Measurements from ENCODE around the gene TFAP2D. TPM values are rescaled to one million over a fixed set of nuclear protein-coding genes. Genes with fewer than 3 reads are reported as not detected.

TFAP2D gene
- total RNA-seq, 1 donor from 2014 or later = not detected

DNA sequence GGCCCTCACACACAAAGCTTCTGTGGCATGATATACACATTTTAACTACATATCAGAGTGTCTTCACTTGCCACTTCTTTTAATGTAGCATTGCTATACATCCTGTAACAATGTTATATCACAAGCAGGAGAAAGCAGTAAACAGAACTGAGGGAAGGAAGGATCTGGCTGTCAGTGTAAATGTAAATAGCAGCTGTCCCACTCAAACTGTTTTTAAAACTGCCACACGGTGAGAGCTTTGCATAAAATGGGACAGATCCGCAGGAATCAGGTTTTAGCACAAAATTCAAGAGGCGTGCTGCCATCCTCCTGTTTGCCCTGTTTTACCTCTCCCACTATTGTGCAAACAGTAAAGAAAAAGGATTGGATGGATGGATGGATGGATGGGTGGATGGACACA, 28.8 kb downstream of the TFAP2D start:
- H3K27ac ChIP-seq = no peak overlapping the region
- intact Hi-C loops (cut with DNase I) = no loop called here
- no peaks in the 10 kb centered on the region for H3K36me3 ChIP-seq
- H3K9me3 ChIP-seq = no peaks in the 10 kb centered on the region
- H3K27me3 ChIP-seq = no peaks in the 10 kb centered on the region
- TF ChIP-seq, protein P1, sequence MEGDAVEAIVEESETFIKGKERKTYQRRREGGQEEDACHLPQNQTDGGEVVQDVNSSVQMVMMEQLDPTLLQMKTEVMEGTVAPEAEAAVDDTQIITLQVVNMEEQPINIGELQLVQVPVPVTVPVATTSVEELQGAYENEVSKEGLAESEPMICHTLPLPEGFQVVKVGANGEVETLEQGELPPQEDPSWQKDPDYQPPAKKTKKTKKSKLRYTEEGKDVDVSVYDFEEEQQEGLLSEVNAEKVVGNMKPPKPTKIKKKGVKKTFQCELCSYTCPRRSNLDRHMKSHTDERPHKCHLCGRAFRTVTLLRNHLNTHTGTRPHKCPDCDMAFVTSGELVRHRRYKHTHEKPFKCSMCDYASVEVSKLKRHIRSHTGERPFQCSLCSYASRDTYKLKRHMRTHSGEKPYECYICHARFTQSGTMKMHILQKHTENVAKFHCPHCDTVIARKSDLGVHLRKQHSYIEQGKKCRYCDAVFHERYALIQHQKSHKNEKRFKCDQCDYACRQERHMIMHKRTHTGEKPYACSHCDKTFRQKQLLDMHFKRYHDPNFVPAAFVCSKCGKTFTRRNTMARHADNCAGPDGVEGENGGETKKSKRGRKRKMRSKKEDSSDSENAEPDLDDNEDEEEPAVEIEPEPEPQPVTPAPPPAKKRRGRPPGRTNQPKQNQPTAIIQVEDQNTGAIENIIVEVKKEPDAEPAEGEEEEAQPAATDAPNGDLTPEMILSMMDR (IDR thresholded peaks at IDR 0.05) = no peak
- no peak for DNase-seq (ENCODE audit: low spot score in 2 of 2)
- H3K4me1 ChIP-seq = no peaks in the 10 kb centered on the region
- no peak overlapping the region for H3K4me3 ChIP-seq

DNA sequence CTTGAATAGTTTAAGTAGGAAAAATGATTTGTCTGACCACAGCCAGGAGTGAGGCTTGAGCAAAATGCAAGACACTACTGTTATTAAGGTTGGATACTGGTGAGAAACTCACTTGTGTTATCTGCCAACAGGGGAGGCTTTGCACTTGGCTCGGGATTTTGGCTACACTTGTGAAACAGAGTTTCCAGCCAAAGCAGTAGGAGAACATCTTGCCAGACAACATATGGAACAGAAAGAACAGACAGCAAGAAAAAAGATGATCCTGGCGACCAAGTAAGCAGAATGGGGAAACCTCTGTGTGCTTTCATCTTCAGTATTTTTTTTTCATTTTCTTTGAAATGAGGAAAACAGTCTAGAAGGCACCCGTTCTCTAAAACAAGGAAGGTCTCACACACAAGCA, 31.6 kb downstream of the TFAP2D start:
- TF ChIP-seq, protein P1 (IDR thresholded peaks at IDR 0.05) = no peak
- DNase-seq (ENCODE audit: low spot score in 2 of 2) = no peak

DNA sequence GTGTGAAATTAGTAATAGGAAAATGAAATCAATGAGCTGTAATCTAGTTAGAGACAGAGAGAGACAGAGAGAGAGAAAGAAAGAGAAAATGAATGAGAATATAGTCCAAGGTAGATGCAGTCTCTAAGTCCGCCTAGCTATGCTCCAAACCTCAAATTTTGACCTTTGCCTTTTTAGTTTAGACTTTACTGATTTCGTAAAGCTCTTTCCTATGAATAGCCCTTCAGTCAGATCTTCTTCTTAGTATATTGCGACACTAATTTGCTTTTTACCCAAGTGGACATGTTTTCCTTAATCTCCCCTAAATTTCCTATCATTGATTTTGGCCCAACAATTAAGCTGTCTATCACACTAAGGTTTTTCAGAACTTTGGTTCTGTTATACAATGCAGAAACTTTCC, 49.5 kb downstream of the TFAP2D start:
- Histone ChIP-seq H3K27me3 (no peaks in the 10 kb centered on the region), H3K36me3 (no peaks in the 10 kb centered on the region), H3K4me3 (no peak overlapping the region), H3K27ac (no peak overlapping the region), H3K9me3 (peaks cover 0 to 3% of the 10 kb centered on the region in 2 donors), H3K4me1 (no peaks in the 10 kb centered on the region)
- TF ChIP-seq, protein P1 (IDR thresholded peaks at IDR 0.05) = no peak
- intact Hi-C loops (cut with DNase I) = no loop called here
- DNase-seq (ENCODE audit: low spot score in 2 of 2) = no peak

More for the DNA sequence above, 31.6 kb downstream of the TFAP2D start:
- H3K9me3 ChIP-seq = no peaks in the 10 kb centered on the region
- no peaks in the 10 kb centered on the region for H3K36me3 ChIP-seq
- H3K27ac ChIP-seq = no peak overlapping the region
- H3K4me1 ChIP-seq = no peaks in the 10 kb centered on the region
- intact Hi-C loops (cut with DNase I) = no loop called here
- no peaks in the 10 kb centered on the region for H3K27me3 ChIP-seq
- H3K4me3 ChIP-seq = no peak overlapping the region

DNA sequence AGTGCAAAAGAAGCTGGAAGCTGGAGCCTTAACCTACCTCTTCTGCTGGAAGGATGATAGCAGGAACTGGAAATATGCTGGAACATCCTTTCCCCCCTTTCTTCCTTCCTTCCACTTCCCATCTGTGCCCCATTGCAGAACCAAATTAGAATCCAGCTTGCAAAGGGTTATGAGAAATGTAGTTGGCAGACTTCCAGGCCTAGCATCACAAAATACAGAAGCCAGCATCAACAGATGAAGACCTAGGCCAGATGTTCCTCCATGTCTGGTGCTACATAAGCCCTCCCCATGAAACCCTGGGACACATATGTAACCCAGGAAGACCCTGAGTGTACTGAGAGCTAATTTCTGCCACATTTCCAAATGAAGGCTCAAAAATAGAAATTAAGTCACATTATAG, 65.4 kb downstream of the TFAP2D start:
- Histone ChIP-seq H3K9me3 (no peaks in the 10 kb centered on the region), H3K4me1 (no peaks in the 10 kb centered on the region), H3K27me3 (no peaks in the 10 kb centered on the region), H3K36me3 (no peaks in the 10 kb centered on the region), H3K4me3 (no peak overlapping the region), H3K27ac (no peak overlapping the region)
- TF ChIP-seq, protein P1 (IDR thresholded peaks at IDR 0.05) = no peak
- DNase-seq (ENCODE audit: low spot score in 2 of 2) = no peak
- intact Hi-C loops (cut with DNase I) = no loop called here

DNA sequence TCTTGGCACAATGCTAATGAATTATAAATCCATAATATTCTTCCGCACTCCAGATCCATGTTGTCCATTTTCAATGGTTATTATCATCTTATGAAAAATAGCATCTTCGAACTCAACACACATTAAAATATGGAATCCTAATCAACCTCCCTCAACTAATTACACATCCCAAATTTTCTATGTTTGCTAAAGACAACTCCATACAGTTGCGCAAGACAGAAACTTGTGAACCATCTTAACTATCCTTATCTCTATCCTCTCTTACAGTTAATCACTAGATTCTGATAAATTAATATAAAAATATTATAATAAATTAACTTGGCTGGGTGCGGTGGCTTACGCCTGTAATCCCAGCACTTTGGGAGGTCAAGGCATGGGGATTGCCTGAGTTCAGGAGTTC, 67.1 kb downstream of the TFAP2D start:
- Histone ChIP-seq H3K27me3 (no peaks in the 10 kb centered on the region), H3K4me3 (no peak overlapping the region), H3K36me3 (no peaks in the 10 kb centered on the region), H3K9me3 (no peaks in the 10 kb centered on the region), H3K4me1 (no peaks in the 10 kb centered on the region), H3K27ac (no peak overlapping the region)
- TF ChIP-seq, protein P1 (IDR thresholded peaks at IDR 0.05) = no peak
- intact Hi-C loops (cut with DNase I) = no loop called here
- DNase-seq (ENCODE audit: low spot score in 2 of 2) = no peak

DNA sequence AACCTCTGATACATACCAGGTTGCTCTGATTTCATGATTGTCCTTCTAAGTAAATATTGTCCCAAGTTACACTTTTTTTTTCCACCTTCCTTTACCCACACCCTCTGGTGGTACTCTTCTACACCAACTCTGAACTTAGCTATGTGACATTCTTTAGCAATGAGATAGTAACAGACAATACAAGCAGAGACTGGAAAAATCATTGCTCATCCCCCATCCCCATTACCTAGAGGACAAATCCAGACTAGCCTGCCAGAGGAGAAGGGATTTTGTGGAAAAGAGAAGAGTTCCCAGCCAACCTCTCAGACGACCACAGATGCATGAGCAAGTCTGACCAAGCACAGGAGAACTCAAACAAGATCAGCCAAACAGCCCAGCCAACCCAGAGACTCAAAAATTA, 72.6 kb downstream of the TFAP2D start:
- TF ChIP-seq, protein P1 (IDR thresholded peaks at IDR 0.05) = no peak
- H3K27ac ChIP-seq = no peak overlapping the region
- no peak for DNase-seq (ENCODE audit: low spot score in 2 of 2)
- intact Hi-C loops (cut with DNase I) = no loop called here
- H3K4me3 ChIP-seq = no peak overlapping the region
- H3K4me1 ChIP-seq = no peaks in the 10 kb centered on the region
- no peaks in the 10 kb centered on the region for H3K27me3 ChIP-seq
- no peaks in the 10 kb centered on the region for H3K36me3 ChIP-seq
- H3K9me3 ChIP-seq = no peaks in the 10 kb centered on the region

Data from ascending aorta (tissue), 2 donors.